NCI-H2171 treated with DMSO at 0.1 percent for 48 hours (cell line): Measurements from ENCODE around the gene UBE2J1.
"Not testable (repeated sequence)": the region's sequence is repeated elsewhere in the genome, so short reads cannot be mapped to it uniquely, and the experiment has no call there.

Experiments used
- DNase-seq: peaks from one replicate; lab custom pipeline; 2025; lab: John Stamatoyannopoulos, UW

The UBE2J1 gene, protein sequence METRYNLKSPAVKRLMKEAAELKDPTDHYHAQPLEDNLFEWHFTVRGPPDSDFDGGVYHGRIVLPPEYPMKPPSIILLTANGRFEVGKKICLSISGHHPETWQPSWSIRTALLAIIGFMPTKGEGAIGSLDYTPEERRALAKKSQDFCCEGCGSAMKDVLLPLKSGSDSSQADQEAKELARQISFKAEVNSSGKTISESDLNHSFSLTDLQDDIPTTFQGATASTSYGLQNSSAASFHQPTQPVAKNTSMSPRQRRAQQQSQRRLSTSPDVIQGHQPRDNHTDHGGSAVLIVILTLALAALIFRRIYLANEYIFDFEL

DNA sequence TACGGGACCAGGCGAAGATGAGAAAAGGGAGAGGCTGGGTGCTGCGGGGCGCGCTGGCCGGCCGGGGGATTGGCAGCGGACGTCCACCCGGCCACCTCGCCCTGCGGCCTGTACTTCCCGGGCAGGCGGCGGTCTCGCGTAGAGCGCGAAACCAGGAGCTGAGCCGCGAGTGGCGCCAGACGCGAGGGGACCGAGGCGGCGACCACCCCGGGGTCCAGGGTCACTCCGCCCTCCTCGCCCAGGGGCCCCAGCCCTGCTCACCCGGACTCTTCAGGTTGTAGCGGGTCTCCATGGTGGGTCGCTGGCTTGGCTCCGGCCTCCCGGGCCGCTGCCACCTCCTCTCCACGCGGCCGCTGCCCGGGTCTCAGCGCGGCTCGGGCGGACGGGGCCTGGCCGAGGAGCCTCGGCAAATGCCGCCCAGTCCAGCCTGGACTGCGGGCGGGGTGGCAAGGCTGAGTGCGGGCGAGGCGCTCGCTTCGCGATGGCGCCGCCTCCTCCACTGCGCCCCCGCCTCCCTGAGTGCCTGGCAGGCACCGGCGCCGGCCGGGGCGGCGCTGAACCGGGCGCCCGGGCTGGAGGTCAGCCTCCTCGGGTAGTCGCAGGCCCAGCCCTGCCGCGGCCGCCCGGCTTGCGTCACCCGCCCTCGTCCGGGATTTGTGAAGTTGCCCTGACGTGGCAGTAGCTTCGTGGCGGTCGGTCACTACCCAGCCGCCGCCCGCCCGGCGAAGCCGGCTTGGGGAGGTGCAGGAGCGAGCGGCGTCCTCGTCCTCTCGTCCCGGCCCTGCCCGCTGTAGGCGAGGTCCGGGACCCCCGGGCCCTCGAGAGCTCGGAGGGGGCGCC is at the start of gene UBE2J1:
UBE2J1 (minus strand) TSS at position 445 of the 840 bp plus-strand sequence; CDS start at position 292, 153 bp downstream.
- peak; percentile 28 for DNase-seq

DNA sequence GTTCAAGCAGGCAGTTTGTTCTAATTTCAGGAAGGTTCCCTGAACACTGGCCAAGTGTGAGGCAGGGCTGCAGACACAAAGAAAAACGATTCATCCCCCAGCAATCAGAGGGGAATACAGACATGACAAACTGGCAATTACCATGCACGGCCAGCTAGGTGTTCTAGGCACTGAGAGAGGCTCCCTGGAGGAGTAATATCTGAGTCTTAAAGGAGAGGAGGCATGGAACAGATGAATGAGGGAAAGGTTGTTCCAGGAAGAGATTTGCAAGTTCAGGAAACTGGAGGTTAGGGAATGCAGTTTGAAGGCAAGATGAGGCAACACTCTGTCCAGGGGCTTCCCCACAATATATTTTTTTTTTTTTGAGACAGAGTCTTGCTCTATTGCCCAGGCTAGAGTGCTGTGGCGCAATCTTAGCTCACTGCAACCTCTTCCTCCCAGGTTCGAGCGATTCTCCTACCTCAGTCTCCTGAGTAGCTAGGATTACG is 48.4 kb upstream of the UBE2J1 start:
- DNase-seq, result no peak

DNA sequence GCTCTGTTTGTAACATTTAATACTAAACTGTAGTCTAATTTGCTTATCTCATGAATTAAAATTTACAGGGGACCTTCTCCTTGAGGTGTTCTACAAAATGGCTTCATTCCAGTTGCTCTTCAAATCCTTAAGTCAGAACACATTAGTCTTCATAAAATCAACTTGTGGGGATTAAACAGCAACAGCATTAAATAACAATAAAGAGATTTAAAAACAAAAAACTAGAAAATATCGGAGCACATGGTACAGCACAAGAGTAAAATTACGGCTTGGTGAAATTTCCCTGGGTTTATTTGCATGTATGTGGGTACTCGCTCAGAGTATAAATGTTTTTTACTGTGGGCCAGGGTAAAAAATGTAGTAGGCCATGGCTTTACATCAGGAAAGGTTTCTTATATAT is 47.5 kb upstream of the UBE2J1 start:
- DNase-seq, result no peak

DNA sequence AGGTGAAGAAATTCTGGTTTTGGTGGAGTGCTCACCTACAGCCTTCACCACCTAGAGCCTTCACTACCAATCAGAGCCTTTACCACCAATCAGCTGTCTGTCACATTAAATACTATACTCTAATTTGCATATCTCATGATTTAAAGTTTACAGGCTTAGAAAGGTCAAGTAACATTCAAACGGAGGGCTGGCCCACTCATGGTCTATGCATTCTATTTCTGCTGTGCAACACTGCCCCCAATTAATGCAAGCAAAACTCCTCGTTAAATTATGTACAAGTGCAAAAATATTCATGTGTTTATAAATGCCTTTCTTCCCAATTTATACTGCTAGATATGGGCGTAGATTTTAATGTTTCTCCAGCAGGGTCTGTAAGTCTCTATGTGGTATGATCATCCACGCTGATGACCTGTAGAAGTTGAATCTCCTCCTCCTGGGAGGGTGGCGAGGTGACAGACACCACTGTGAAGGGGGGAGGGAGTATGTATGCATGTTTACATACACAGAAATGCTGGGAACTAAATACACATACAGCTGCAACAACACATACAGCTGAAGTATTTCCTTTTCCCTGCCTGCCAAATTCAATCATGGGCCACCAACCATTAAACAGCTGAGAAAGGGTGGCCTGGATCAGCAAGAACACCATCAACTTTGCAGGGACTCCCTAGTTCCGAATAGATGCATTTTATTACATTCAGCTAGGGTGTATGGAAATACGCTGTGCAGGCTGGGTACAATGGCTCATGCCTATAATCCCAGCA is 46.4 kb upstream of the UBE2J1 start:
- DNase-seq, result no peak

DNA sequence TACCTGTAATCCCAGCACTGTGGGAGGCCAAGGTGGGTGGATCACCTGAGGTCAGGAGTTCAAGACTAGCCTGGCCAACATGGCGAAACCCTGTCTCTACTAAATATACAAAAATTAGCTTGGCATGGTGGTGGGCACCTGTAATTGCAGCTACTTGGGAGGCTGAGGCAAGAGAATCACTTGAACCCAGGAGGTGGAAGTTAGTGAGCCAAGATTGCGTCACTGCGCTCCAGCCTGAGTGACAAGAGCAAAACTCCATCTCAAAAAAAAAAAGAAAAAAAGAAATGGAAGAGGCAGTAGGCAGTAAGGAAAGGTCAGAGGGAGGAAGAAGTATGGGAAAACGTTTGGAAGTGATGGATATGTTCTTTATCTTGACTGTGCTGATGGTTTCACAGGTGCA is 45.4 kb upstream of the UBE2J1 start:
- not testable (repeated sequence) for DNase-seq

DNA sequence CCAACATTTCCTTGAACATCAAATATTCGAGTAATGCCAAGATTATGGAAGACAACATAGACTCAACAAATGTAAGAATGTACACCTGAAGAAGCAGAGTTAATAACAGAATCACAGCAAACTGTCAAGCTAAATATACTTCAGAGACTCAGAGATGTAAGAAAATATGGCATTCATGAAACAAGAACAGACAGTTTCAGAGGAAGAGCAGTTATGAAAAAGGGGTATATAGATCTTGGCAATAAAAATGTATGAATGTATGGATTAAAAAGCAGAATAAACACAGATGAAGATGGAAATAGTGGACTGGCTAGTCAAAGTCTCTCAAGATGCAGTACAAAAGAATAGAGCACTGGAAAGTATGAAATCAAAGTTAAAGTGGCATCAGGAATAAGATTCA is 41.1 kb upstream of the UBE2J1 start:
- no peak for DNase-seq

DNA sequence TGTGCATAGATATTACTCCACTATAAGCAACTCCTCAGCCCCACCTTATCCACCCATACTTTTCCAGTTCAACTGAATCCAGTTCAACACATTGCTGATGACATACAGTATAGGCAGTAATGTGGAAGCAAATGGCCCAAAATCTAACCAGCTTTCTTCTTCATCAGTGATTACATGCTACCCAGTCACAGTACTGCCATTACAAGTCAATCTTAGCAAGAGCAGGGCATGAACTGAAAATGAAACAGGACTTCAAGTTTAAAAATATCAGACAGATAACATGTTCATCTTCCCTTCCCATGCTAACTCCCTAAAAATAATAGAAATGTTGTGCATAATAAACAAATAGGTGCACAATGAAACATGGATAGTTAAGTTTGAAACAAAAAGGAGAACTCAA is 40.3 kb upstream of the UBE2J1 start:
- DNase-seq, result no peak

DNA sequence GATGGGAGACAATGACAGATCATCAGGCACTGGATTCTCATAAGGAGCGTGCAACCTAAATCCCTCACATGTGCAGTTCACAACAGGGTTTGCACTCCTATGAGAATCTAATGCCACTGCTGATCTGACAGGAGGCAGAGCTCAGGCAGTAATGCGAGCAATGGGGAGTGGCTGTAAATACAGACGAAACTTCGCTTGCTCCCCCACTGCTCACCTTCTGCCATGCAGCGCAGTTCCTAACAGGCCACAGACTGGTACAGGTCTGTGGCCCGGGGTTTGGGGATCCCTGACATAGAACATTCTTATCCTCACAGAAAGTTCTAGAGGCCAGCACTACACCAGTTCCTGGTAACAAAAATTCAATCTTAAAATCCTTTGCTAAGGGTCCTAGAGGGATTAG is 36.3 kb upstream of the UBE2J1 start:
- no peak for DNase-seq

DNA sequence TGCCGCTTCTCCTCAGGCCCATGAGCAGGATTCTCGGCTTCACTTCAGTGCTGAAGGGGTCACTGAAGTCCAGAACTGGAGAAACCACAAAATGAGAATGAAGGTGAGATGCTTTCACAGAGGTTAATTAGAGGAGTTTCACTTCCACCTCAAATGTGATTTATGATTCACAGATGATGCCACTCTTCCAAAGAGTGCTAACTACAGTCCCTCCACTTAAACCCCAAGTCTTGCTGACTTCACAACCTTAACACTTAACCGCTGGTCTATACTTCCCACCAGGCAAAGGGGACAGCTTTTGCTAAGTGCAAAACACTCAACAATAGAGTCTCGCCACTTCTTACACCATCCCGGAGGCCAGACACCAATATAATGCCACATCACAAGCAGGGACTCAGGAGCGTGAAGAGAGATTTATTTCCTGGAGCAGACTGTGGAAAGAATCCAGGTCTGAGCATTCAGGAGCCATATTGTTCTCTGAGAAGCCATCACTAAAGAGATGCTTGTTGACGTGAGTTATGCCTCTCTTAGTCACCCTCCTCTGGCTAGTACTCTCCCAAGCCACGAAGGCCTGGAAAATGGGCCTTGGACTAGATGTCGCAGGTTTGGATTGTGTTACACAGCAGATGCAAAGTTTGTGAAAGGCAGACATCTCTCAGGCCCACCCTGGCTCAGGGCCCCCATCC is 35.1 kb upstream of the UBE2J1 start:
- no peak for DNase-seq

DNA sequence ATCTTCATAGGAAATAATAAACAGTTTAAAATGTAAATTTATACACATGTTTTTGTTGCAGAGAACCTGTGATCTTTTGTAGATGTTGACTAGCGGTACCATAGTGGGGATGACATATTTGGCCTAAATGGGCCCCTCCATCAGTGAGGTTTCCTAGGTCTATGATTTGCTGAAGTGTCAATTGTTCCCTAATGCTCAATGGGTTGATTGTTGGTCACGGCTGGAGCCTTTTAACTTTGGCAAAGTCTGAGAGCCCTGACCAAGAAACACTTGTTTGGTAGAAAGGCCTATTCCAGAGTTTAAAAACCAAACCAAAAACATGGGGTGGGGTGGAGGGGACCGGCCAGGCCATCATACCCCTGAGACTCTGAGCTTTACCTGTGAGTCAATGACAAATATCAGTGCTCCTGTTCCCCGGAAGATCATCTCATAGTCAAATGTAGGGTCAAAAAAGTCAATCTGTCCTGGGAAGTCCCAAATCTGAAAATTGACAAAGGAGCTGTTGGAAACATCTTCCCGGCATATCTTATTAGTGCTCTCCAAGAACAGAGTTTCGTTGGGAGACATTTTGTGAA is 34.5 kb upstream of the UBE2J1 start:
- no peak for DNase-seq

DNA sequence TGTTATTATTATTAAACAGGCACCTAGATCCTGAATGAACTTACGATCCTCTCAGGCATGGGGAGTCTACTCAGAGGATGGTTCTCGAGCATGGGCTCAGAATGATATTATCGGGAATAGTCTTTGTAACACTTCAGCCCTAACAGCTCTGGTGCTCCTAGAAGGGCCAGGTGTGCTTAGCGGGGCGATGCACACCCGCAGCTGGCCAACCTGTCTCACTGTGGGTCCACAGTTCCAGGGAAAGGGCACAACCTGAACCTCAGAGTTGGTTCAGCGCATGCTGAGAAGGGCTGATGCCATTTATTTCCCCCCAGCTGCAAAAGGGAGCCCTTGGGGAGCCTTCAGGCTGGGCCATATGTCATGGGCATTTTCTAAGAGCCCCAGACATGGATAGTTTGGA is 33.3 kb upstream of the UBE2J1 start:
- no peak for DNase-seq

DNA sequence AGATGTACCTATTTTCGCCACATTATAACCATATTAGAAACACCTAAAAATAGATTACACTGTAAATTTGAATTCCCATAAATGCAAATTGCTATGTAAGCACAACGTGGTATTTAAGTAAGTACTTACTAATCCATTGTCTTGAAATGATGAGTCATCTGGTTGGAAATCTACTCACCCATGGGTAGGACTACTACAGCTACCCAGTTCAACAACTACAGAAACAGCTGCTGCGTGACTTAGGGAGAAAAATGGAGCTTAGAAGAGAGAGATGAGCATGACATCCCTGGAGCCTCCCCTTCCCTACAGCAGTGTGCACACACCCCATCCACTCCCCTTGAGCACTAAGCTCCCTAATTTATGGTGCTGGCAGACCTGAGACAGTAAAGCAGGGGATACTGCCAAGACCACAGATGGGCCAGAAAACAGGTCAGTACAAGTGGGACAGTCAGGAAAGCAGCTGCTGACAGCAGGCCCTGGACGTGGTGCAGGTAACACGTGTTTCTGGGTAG is 32.7 kb upstream of the UBE2J1 start:
- DNase-seq, result peak; percentile 84

DNA sequence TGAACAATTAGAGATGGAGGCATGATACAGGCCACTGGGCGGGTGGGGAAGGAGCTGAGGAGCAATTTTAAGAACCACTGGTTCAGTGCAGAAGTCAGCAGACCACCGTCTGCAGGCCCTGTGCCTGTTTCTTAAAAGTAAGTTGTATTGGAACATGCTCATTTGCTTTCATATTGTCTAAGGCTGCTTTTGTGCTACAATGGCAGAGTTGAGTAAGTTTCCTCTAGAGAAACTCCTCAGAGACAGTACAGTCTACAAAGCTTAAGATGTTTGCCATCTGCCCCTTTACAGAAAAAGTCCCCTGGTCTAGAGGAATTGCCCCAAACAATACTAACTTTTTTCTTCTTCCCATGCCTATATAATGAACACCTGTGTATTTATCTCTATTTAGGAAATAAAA is 28.5 kb upstream of the UBE2J1 start:
- no peak for DNase-seq

DNA sequence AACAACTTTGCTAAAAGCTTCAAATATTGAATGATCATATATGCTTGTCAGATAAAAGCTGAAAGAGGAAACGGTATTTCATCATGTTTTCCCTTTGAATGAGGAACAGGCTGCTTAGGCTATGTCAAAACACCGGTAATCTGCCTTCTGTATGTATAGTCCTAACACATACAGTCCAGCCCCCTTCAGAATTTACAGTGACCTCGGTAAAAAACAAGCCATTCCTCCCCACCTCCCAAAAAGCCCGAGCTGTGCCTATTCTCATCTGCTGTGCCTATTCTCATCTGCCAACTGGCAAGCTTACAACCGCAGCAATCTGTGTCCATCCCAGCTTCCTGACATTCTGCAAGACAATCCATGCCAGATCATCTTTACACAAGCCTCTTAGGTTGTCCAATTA is 26.8 kb upstream of the UBE2J1 start:
- peak; percentile 13 for DNase-seq

DNA sequence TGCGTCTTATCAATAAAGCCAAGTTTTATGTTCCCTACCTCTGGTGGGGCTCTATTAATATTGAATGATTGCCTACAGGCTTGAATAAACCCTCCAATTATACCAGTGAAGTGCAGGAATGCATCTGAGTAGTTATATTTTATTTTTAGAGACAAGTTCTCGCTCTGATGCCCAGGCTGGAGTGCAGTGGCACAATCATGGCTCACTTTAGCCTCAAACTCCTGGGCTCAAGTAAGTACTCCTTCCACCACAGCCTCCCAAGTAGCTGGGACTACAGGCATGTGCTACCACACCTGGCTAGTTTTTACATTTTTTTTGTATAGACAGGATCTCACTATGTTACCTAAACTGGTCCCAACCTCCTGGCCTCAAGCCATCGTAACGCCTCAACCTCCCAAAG is 26.1 kb upstream of the UBE2J1 start:
- DNase-seq, result no peak

DNA sequence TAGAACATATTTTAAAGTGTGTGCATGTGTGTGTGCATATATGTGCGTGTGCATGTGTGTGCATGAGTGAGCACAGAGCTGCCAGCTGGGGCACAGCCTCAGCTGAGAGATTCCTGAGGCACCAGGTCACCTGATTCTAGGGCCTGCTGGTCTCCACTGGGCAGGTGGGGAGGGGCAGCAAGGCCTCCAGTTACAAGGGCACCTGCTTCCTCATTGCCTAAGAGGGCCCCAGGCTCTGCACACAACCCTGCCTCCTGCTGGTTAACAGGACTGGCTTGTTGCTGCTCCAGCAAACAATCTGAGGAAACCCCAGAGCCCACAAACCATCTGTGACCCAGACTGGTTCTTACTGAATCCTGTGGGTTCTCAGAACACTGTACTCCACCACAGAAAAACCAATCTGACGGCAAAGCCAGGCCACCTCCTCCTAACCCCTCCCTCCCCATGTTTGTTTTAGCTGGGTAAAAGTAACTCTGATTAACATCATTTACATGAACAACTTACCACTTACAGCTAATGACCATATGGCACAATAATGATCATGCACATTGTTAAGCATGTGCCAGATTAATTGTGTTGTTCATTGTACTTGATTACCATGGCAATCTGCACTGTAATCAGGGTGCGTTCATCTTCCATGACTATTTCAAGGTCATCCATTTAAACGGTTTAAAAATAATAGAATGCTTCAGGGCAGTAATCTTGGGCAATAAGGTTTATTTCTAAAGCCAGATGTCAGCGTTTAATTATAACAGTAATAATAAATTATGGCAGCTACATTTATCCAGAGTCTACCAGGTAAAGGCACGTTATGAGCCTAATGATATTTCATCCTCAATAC is 23.1 kb upstream of the UBE2J1 start:
- peak; percentile 94 for DNase-seq

DNA sequence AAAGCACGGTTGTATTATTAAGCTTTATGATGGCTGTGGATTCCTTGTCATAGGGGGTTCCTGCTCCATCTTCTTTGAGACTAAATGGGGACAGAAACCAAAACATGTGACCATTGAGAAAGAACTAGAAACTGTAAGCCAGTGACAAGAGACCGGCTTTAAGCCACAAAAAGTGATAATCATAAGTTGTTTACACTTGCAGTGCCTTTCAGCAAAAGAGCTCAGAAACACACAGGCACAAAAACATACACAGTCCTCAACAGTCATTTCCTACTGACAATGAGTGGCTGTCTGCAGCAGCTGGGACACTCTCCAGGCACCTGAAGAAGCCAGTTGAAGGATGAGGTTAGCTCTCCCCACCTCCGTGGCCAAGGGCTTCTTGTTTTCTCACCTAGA is 20.0 kb upstream of the UBE2J1 start:
- no peak for DNase-seq

DNA sequence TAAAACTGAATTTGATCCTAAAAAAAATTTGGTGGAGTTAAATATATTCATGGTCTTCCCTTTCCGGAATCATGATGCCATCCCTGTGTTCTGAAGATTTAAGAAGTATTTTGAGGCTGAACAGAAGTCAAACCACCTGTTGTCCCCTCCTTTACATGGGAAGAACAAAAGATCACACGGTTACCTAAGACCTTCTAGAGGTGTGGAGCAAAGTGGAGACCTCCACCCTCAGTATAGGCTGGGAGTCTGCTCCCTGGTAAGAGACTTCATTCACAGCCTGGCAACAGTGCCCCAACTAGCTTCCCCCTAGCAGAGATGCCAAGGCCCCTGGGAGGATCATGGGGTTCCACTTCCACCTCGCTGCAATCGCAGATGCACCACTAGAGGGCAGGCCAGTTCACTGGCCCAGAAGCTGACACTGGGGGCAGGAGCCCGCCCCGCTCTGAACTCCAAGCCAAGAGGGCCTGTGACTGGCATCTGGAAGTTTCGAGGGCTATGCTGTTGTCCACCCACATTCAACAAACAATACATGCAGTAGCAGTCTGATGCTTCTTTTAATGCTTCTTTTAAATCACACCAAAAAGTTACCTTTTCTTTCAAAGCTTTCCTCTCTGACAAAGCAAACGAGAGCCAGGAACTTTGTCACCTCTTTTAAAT is 19.5 kb upstream of the UBE2J1 start:
- peak; percentile 54 for DNase-seq

DNA sequence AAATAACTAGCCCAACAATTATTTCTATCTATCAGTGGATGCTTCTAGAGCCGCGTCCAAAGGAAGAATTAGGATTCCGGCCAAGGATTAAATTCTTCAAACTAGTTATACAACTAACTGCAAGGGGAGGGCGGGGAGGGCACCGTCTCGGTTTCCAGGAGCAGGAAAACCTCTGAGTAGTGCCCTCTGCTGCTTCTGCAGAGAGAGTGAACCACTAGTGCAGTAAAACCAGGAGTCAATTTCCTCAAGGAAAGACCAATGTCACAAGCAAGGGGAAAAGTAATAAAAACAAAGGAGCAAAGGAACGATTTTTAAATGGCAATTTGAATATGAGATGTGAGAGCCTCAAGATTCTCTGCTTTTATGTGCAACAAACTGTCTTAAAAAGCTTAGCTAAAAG is 16.5 kb upstream of the UBE2J1 start:
- no peak for DNase-seq

DNA sequence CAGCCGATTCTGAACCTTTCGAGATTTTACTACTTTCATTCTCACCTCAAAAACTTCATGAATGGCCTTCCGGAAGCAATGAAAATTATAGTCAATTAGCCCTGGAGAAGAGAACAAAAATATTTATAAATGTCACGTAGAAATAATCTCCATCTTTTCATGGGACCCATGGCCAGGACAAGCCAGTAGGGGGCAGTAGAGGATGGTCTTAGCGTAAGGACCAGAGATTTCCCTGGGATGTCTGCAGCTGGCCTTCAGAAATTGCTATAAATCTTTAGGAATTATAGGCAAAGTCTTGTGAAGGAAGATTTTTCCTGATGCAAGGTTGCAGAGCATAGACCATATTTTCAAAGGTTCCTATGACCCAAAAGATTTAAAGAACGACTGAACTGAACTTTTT is 15.6 kb upstream of the UBE2J1 start:
- peak; percentile 43 for DNase-seq
